SK-N-SH (cell line): ENCODE data around the gene CTSL. TPM values are rescaled to one million over a fixed set of nuclear protein-coding genes. Genes with fewer than 3 reads are reported as not detected.

Experiments
- CTCF ChIA-PET: fragments of 300-600, 350-600 bp; formaldehyde crosslinking; extraction: SDS; loops from one replicate; lab custom pipeline; 2021; lab: Yijun Ruan, JAX
- POLR2A ChIA-PET: fragments of 350-600 bp; sonication (Branson Sonifier 250); formaldehyde crosslinking; extraction: SDS; loops from one replicate; lab custom pipeline; 2020; ENCODE audit warnings: antibody characterized with exemption, inconsistent platforms; lab: Yijun Ruan, JAX
- DNase-seq: peaks from one replicate; pipeline ENCODE4 v3.0.0; 2012
- H2AFZ ChIP-seq: fragments of 200-600 bp; sonication (generic); 2 replicates; pipeline ENCODE4 v1.8.1; 2016; ENCODE audit warnings: antibody characterized with exemption, mild to moderate bottlenecking, low read depth
- H3F3A ChIP-seq: fragments of 200-600 bp; sonication (generic); replicated peaks from 2 replicates; pipeline ENCODE3; 2016; ENCODE audit warnings: antibody characterized with exemption, mild to moderate bottlenecking; ENCODE audit not compliant: insufficient read depth
- H3K27ac ChIP-seq, 2 experiments: fragments of 200-500 bp in 1 of 2; fragments of 200-600 bp in 1 of 2; sonication (Bioruptor generic) in 1 of 2; sonication (generic), shearing (Covaris generic) in 1 of 2; 2 replicates each; pipeline versions ENCODE4 v1.5.1 to v1.6.1; 2014 to 2016; ENCODE audit warnings: low read depth in 2 of 2, inconsistent platforms in 1 of 2, low read length in 1 of 2, mild to moderate bottlenecking in 1 of 2, mixed read lengths in 1 of 2
- H3K27me3 ChIP-seq: fragments of 200-600 bp; sonication (generic), shearing (Covaris generic); 2 replicates; pipeline ENCODE4 v1.6.1; 2016; ENCODE audit warnings: mixed run types; ENCODE audit not compliant: insufficient read depth
- H3K36me3 ChIP-seq, 2 experiments: fragments of 200-500 bp in 1 of 2; fragments of 200-600 bp in 1 of 2; sonication (Bioruptor generic) in 1 of 2; sonication (generic) in 1 of 2; replicated peaks in 1 of 2; 2 replicates each; pipeline versions ENCODE3 to v1.5.1; 2014 to 2016; ENCODE audit warnings: low read length in 1 of 2, mild to moderate bottlenecking in 1 of 2; ENCODE audit not compliant: insufficient read depth in 2 of 2, control insufficient read depth in 1 of 2
- H3K4me1 ChIP-seq, 2 experiments: fragments of 200-500 bp in 1 of 2; fragments of 200-600 bp in 1 of 2; sonication (Bioruptor generic) in 1 of 2; sonication (generic), shearing (Covaris generic) in 1 of 2; 2 replicates each; pipeline versions ENCODE4 v1.5.1 to v1.6.1; 2014 to 2016; ENCODE audit warnings: low read depth in 1 of 2, low read length in 1 of 2, mixed run types in 1 of 2; ENCODE audit not compliant: insufficient read depth in 2 of 2, control insufficient read depth in 1 of 2
- H3K4me2 ChIP-seq: fragments of 200-600 bp; sonication (generic), shearing (Covaris generic); 2 replicates; pipeline ENCODE4 v1.6.1; 2017; ENCODE audit warnings: mixed run types
- H3K4me3 ChIP-seq, 2 experiments: fragments of 200-500 bp in 1 of 2; fragments of 200-600 bp in 1 of 2; sonication (Bioruptor generic) in 1 of 2; sonication (generic), shearing (Covaris generic) in 1 of 2; 2 replicates each; pipeline versions ENCODE4 v1.5.1 to v1.8.1; 2014 to 2016; ENCODE audit warnings: low read depth in 2 of 2, inconsistent platforms in 1 of 2, low read length in 1 of 2, mild to moderate bottlenecking in 1 of 2, mixed read lengths in 1 of 2, moderate library complexity in 1 of 2
- H3K79me2 ChIP-seq: fragments of 200-600 bp; sonication (generic); 2 replicates; pipeline ENCODE4 v1.8.1; 2017; ENCODE audit warnings: mild to moderate bottlenecking; ENCODE audit not compliant: insufficient read depth
- H3K9ac ChIP-seq: fragments of 200-600 bp; sonication (generic); 2 replicates; pipeline ENCODE4 v1.6.1; 2017; ENCODE audit warnings: mixed run types
- H3K9me2 ChIP-seq: fragments of 200-600 bp; sonication (generic); 2 replicates; pipeline ENCODE4 v1.6.1; 2017; ENCODE audit warnings: mixed run types
- H3K9me3 ChIP-seq: fragments of 200-600 bp; sonication (generic); 2 replicates; pipeline ENCODE4 v1.6.1; 2017; ENCODE audit warnings: mixed run types, mild to moderate bottlenecking, moderate library complexity
- H4K20me1 ChIP-seq: fragments of 200-600 bp; sonication (generic); 2 replicates; pipeline ENCODE4 v1.6.1; 2017; ENCODE audit warnings: mild to moderate bottlenecking, mixed run types; ENCODE audit not compliant: insufficient read depth
- FOXJ3 ChIP-seq: sonication (generic); formaldehyde crosslinking; IDR thresholded peaks from 2 replicates; pipeline ENCODE4 v1.5.1; 2020; ENCODE audit warnings: mild to moderate bottlenecking, missing genetic modification reagents
- GATA2 ChIP-seq: sonication (generic); formaldehyde crosslinking; IDR thresholded peaks from 2 replicates; pipeline ENCODE4 v1.5.0; 2020; ENCODE audit warnings: mild to moderate bottlenecking, missing genetic modification reagents
- JUND ChIP-seq: IDR thresholded peaks from 2 replicates; pipeline ENCODE4 v1.4.0; 2012
- RCOR1 ChIP-seq: fragments of 150-350 bp; IDR thresholded peaks from 2 replicates; pipeline ENCODE4 v1.6.1; 2017; ENCODE audit warnings: antibody characterized with exemption, low read length
- REST ChIP-seq: IDR thresholded peaks from 2 replicates; pipeline ENCODE4 v1.6.1; 2012; ENCODE audit warnings: mild to moderate bottlenecking, low read depth, low read length, moderate library complexity
- TCF12 ChIP-seq: IDR thresholded peaks from 2 replicates; pipeline ENCODE4 v1.4.0; 2012
- TEAD4 ChIP-seq: IDR thresholded peaks from 2 replicates; pipeline ENCODE4 v1.4.0; 2012; ENCODE audit warnings: mild to moderate bottlenecking, borderline replicate concordance; ENCODE audit not compliant: insufficient read depth
- USF2 ChIP-seq: fragments of 150-350 bp; IDR thresholded peaks from 2 replicates; pipeline ENCODE4 v1.6.1; 2017; ENCODE audit warnings: antibody characterized with exemption, low read length, low read depth, borderline replicate concordance
- WGBS: methylation state at CpG from one replicate; pipeline ENCODE4 v1.1.6; 2017; ENCODE audit warnings: low lambda C conversion rate; 5-methylcytosine and 5-hydroxymethylcytosine counted together
- polyA plus RNA-seq, 3 experiments: library from polyadenylated mRNA; depleted of rRNA; stranded (reverse); fragments of >200 nt; gene quantifications; 2 replicates each; pipeline ENCODE4 v1.2.3, GENCODE V29; 2012

The CTSL gene
- polyA plus RNA-seq, 1 of the 3 experiments (the other 2 are of a cell fraction): 98.3 TPM

- Histone ChIP-seq H3F3A (peaks cover 10% of the 10 kb centered on the region), H4K20me1 (no peaks in the 10 kb centered on the region), H3K27me3 (no peaks in the 10 kb centered on the region), H3K4me3 (peak overlapping the region; percentile 76 to 77), H3K9me2 (no peaks in the 10 kb centered on the region), H3K27ac (peak overlapping the region in 1 of 2 experiments; percentile 55; a peak in 3 of 4 replicates), H3K4me2 (peak overlapping the region; percentile 95), H3K9me3 (no peaks in the 10 kb centered on the region), H3K4me1 (peaks cover 0 to 19% of the 10 kb centered on the region in 2 experiments; a peak in 1 of 4 replicates), H2AFZ (peak overlapping the region; percentile 96), H3K36me3 (peaks cover 11 to 22% of the 10 kb centered on the region in 2 experiments), H3K9ac (peak overlapping the region; percentile 80; the same call in 1 of the 2 replicates), H3K79me2 (no peaks in the 10 kb centered on the region)
- CTCF ChIA-PET: interaction anchor here (0.8 to 2.4 kb wide), 7 partner anchors 39 to 316 kb away, joined by 3 to 8 read pairs (median 4); partner anchors contain the start of genes CDK20 and DAPK1
- no peak for TF ChIP-seq REST
- TF ChIP-seq FOXJ3 (CRISPR knock-in tag): no peak
- peak; percentile 17; the same call in 1 of the 2 replicates for TF ChIP-seq GATA2 (CRISPR knock-in tag)
- no peak for DNase-seq
- WGBS: 13% methylated on average over 8 of the region's 25 CpGs
- POLR2A ChIA-PET: interaction anchor here (1.4 to 1.8 kb wide), 3 partner anchors 13 to 249 kb away, joined by 3 to 8 read pairs (median 7); partner anchors contain the start of gene CDK20
These were observed 491 bp upstream of the CTSL start for GRCh38 chr9:87725356-87725899.

GRCh38 chr9:87729246-87729645, 3.3 kb downstream of the CTSL start:
- POLR2A ChIA-PET: interaction anchor here (0.6 to 0.7 kb wide), 2 partner anchors 1017 to 1387 kb away, joined by 3 to 5 read pairs; no protein-coding TSS in a partner anchor
- Histone ChIP-seq H4K20me1 (no peaks in the 10 kb centered on the region), H3K27me3 (no peaks in the 10 kb centered on the region), H3K4me1 (peaks cover 0 to 19% of the 10 kb centered on the region in 2 experiments; a peak in 1 of 4 replicates), H3F3A (peaks cover 10% of the 10 kb centered on the region), H2AFZ (no peak overlapping the region), H3K4me3 (no peak overlapping the region), H3K79me2 (no peaks in the 10 kb centered on the region), H3K4me2 (no peak overlapping the region), H3K9me3 (no peaks in the 10 kb centered on the region), H3K27ac (no peak overlapping the region), H3K9ac (no peak overlapping the region), H3K9me2 (no peaks in the 10 kb centered on the region), H3K36me3 (peaks cover 25 to 37% of the 10 kb centered on the region in 2 experiments)
- TF ChIP-seq TCF12 (no peak), RCOR1 (no peak), JUND (no peak), USF2 (no peak), TEAD4 (no peak)
- CTCF ChIA-PET: interaction anchor here (1.5 to 2.2 kb wide), 2 partner anchors 45 to 161 kb away, joined by 3 to 7 read pairs; no protein-coding TSS in a partner anchor
- WGBS: 92% methylated on average over 2 of the region's 2 CpGs
- no peak for DNase-seq
